NCI-H2227 treated with DMSO at 0.1 percent for 48 hours (cell line): ENCODE results near the gene PAK5.

Experiments
- DNase-seq: peaks from one replicate; lab custom pipeline; 2025; lab: John Stamatoyannopoulos, UW

The PAK5 gene

GRCh38 chr20:9789131-9789530, 49.7 kb downstream of the PAK5 start:
- no peak for DNase-seq

GRCh38 chr20:9775176-9775575, 63.7 kb downstream of the PAK5 start:
- no peak for DNase-seq

- DNase-seq: no peak
Observed at GRCh38 chr20:9769954-9770353, 68.9 kb downstream of the PAK5 start.

GRCh38 chr20:9761476-9761875, 77.4 kb downstream of the PAK5 start:
- DNase-seq: no peak

- DNase-seq: no peak
Observed at GRCh38 chr20:9759392-9759791, 79.5 kb downstream of the PAK5 start.

- DNase-seq: no peak
Observed at GRCh38 chr20:9758752-9759151, 80.1 kb downstream of the PAK5 start.

GRCh38 chr20:9756660-9757059, 82.2 kb downstream of the PAK5 start:
- no peak for DNase-seq

GRCh38 chr20:9755301-9755700, 83.6 kb downstream of the PAK5 start:
- no peak for DNase-seq

GRCh38 chr20:9744551-9744950, 94.3 kb downstream of the PAK5 start:
- no peak for DNase-seq

GRCh38 chr20:9743871-9744270, 95.0 kb downstream of the PAK5 start:
- DNase-seq: no peak

- DNase-seq: no peak
Observed at GRCh38 chr20:9742821-9743220, 96.1 kb downstream of the PAK5 start.

- no peak for DNase-seq
Observed at GRCh38 chr20:9741996-9742395, 96.9 kb downstream of the PAK5 start.

GRCh38 chr20:9740486-9740885, 98.4 kb downstream of the PAK5 start:
- DNase-seq: no peak

- no peak for DNase-seq
Observed at GRCh38 chr20:9739991-9740390, 98.9 kb downstream of the PAK5 start.

- DNase-seq: no peak
Observed at GRCh38 chr20:9736373-9736772, 102.5 kb downstream of the PAK5 start.

GRCh38 chr20:9723501-9724202, 115.2 kb downstream of the PAK5 start:
- no peak for DNase-seq

GRCh38 chr20:9711872-9712271, 127.0 kb downstream of the PAK5 start:
- no peak for DNase-seq

GRCh38 chr20:9710685-9711084, 128.2 kb downstream of the PAK5 start:
- DNase-seq: no peak

GRCh38 chr20:9705722-9706476, 133.0 kb downstream of the PAK5 start:
- no peak for DNase-seq

- DNase-seq: no peak
Observed at GRCh38 chr20:9699181-9699580, 139.7 kb downstream of the PAK5 start.

GRCh38 chr20:9689041-9689440, 149.8 kb downstream of the PAK5 start:
- no peak for DNase-seq

GRCh38 chr20:9686866-9687265, 152.0 kb downstream of the PAK5 start:
- no peak for DNase-seq

GRCh38 chr20:9686455-9686854, 152.4 kb downstream of the PAK5 start:
- no peak for DNase-seq

- no peak for DNase-seq
Observed at GRCh38 chr20:9686001-9686400, 152.9 kb downstream of the PAK5 start.
